OCI-LY3 (cell line): ENCODE data around the gene HMGN4.
A peak's percentile ranks its signal among the peaks of the same experiment; 100 is the strongest.

Experiments used
- H2AFZ ChIP-seq: fragments of 200-600, 300-600 bp; shearing (Covaris generic); 2 replicates; pipeline ENCODE4 v1.6.0; 2014; ENCODE audit warnings: antibody characterized with exemption, low read depth, low read length
- H3K27ac ChIP-seq: fragments of 200-600, 300-600 bp; sonication (generic); 2 replicates; pipeline ENCODE4 v1.5.1; 2014; ENCODE audit warnings: mild to moderate bottlenecking, low read length, moderate library complexity, mixed read lengths
- H3K27me3 ChIP-seq: fragments of 200-600, 300-600 bp; sonication (generic); 2 replicates; pipeline ENCODE4 v1.6.1; 2014; ENCODE audit warnings: low read depth, low read length, mixed read lengths
- H3K36me3 ChIP-seq: fragments of 200-600, 300-600 bp; sonication (generic); replicated peaks from 2 replicates; pipeline ENCODE3; 2014; ENCODE audit warnings: low read depth, low read length, mixed read lengths
- H3K4me1 ChIP-seq: fragments of 300-600, 200-600 bp; sonication (generic); 2 replicates; pipeline ENCODE4 v1.6.1; 2014; ENCODE audit warnings: low read length, mixed read lengths
- H3K4me2 ChIP-seq: fragments of 200-600, 300-600 bp; sonication (generic); 2 replicates; pipeline ENCODE4 v1.6.1; 2014; ENCODE audit warnings: low read length, mixed read lengths
- H3K4me3 ChIP-seq: fragments of 300-600, 200-600 bp; sonication (generic); 2 replicates; pipeline ENCODE4 v1.5.1; 2014; ENCODE audit warnings: antibody characterized with exemption, mild to moderate bottlenecking, low read length, moderate library complexity
- H3K79me2 ChIP-seq: fragments of 300-600, 200-600 bp; shearing (Covaris generic); 2 replicates; pipeline ENCODE4 v1.6.1; 2014; ENCODE audit warnings: mild to moderate bottlenecking, low read length, mixed read lengths
- H3K9ac ChIP-seq: fragments of 300-600, 200-600 bp; shearing (Covaris generic); 2 replicates; pipeline ENCODE4 v1.6.0; 2014; ENCODE audit warnings: mild to moderate bottlenecking, low read length, moderate library complexity
- H3K9me3 ChIP-seq: fragments of 200-600, 300-600 bp; shearing (Covaris generic); 2 replicates; pipeline ENCODE4 v1.6.1; 2014; ENCODE audit warnings: low read length, mixed read lengths; ENCODE audit not compliant: insufficient read depth
- H4K20me1 ChIP-seq: fragments of 200-600, 300-600 bp; sonication (generic); 2 replicates; pipeline ENCODE4 v1.6.1; 2016; ENCODE audit warnings: low read length, mixed read lengths; ENCODE audit not compliant: insufficient read depth
- EZH2phosphoT487 ChIP-seq: fragments of 200-600 bp; shearing (Covaris generic); IDR thresholded peaks from 2 replicates; pipeline ENCODE4 v1.6.1; 2018; ENCODE audit warnings: antibody characterized with exemption, mixed run types, low read depth
- TF ChIP-seq, protein P1 (sequence below): fragments of 200-600, 300-600 bp; sonication (generic); IDR thresholded peaks from 2 replicates; pipeline ENCODE4 v1.5.1; 2014; ENCODE audit warnings: antibody characterized with exemption, low read length, low read depth

The HMGN4 gene

DNA sequence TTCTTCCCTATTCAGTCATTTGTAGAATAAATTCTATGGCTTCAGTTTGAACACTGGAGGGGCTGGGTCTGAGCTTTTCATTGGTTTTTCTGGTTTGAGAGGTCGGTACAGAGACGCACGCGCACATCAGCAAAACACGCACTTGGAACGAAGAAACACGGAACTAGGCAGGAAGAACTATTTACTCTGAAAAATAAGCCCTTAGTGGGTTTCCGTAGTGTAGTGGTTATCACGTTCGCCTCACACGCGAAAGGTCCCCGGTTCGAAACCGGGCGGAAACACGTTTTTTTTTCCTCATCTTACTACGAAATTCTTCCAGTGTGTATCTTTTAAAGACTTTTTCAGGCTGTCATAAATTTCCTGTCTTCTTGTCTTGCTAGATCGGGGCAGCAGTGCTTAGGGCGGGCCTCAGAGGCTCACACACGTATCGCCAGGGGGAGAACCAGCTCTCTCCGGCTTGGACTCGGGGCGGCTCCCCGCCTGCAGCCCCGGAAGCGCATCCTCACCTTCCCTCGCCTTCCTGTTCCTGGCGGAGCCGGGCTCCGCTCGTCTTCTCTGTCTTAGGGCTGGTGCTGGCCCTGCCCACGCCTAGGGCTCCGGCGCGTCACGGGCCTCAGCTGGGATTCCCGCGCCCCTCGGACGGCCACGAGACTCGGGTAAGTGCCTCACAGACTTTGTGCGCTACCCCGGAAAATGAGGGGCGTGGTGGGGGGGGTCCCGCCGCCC lies at the start of gene HMGN4:
HMGN4 (plus strand) TSS at position 521 of the 726 bp plus-strand sequence. CDS start 6,841 bp downstream, outside the sequence.
- Histone ChIP-seq H3K4me2 (peak within 1 kb of the TSS; percentile 71), H3K4me1 (peaks cover 21% of the 10 kb centered on the region), H3K27me3 (no peaks in the 10 kb centered on the region), H2AFZ (peak within 1 kb of the TSS; percentile 58; the same call in 1 of the 2 replicates), H3K79me2 (peaks cover 20% of the 10 kb centered on the region), H3K4me3 (peak within 1 kb of the TSS; percentile 83), H3K27ac (peak within 1 kb of the TSS; percentile 97), H3K9ac (peak within 1 kb of the TSS; percentile 82), H4K20me1 (no peaks in the 10 kb centered on the region), H3K9me3 (no peaks in the 10 kb centered on the region), H3K36me3 (peaks cover 8% of the 10 kb centered on the region)
- TF ChIP-seq EZH2phosphoT487: no peak
- TF ChIP-seq, protein P1, sequence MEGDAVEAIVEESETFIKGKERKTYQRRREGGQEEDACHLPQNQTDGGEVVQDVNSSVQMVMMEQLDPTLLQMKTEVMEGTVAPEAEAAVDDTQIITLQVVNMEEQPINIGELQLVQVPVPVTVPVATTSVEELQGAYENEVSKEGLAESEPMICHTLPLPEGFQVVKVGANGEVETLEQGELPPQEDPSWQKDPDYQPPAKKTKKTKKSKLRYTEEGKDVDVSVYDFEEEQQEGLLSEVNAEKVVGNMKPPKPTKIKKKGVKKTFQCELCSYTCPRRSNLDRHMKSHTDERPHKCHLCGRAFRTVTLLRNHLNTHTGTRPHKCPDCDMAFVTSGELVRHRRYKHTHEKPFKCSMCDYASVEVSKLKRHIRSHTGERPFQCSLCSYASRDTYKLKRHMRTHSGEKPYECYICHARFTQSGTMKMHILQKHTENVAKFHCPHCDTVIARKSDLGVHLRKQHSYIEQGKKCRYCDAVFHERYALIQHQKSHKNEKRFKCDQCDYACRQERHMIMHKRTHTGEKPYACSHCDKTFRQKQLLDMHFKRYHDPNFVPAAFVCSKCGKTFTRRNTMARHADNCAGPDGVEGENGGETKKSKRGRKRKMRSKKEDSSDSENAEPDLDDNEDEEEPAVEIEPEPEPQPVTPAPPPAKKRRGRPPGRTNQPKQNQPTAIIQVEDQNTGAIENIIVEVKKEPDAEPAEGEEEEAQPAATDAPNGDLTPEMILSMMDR: no peak

DNA sequence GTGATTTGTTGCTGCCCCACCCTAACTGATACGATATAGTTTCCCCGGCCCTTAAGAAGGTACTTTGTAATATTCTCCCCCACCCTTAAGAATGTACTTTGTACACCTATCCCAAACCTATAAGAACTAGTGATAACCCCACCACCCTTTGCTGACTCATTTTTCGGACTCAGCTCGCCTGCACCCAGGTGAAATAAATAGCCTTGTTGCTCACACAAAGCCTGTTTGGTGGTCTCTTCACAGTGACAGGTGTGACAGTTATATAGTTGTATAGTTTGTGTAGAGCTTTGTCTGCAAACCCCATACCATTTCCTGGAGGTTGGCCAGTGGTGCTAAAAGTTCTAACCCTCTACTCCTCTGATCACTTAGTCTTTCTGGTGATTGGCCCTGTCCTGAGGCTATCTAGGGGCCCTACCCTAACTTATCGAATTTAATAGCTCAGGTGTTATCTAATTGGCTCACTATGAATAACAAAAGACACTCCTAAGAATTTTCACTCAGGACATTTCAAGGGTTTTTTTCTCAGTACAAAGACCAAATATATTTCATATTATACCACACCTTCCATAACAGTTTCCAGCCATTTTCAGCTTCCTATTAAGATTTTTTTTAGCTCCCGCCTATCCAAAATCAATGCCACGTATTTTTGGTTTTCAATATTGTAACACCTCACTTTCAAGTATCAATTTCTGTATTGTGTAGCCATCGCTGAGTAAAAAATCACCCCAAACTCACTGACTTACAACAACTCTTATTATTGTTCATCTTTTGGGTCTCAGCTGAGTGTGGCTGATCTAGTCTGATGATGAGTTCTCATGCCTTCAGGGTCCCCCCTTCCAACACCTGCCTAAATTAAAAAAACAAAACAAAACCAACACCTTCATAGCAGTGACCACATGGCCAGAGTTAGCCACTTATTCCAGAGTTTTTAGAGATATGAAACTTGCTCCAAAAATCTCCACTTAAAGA lies 47.9 kb upstream of the HMGN4 start:
- TF ChIP-seq, protein P1: no peak
- no peak for TF ChIP-seq EZH2phosphoT487
- no peak overlapping the region for H2AFZ ChIP-seq
- no peaks in the 10 kb centered on the region for H3K79me2 ChIP-seq
- H3K4me3 ChIP-seq: no peak overlapping the region
- no peak overlapping the region for H3K9ac ChIP-seq
- H4K20me1 ChIP-seq: no peaks in the 10 kb centered on the region
- no peak overlapping the region for H3K4me2 ChIP-seq
- H3K27ac ChIP-seq: no peak overlapping the region
- H3K36me3 ChIP-seq: no peaks in the 10 kb centered on the region
- no peaks in the 10 kb centered on the region for H3K27me3 ChIP-seq
- H3K9me3 ChIP-seq: no peaks in the 10 kb centered on the region
- H3K4me1 ChIP-seq: no peaks in the 10 kb centered on the region

DNA sequence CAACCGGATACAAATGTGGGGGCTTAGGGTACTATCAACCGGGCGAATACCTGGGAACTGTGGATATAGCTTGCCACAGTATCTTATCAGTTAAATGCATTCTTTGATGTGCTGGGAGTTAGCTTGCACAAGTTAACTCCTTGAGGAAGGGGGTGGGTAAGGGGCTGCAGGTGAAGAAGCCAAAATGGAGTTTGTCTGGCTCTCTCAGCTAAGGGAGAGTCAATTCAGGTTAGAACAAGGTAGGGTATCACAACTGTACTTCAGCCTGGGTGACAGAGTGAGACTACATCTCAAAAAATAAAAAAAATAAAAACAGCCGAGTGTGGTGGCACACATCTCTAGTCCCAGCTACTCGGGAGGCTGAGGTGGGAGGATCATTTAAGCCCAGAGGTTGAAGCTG lies 46.6 kb upstream of the HMGN4 start:
- no peak overlapping the region for H3K27ac ChIP-seq
- H3K4me2 ChIP-seq: no peak overlapping the region
- no peak overlapping the region for H3K4me3 ChIP-seq
- no peaks in the 10 kb centered on the region for H3K79me2 ChIP-seq
- H2AFZ ChIP-seq: no peak overlapping the region
- no peaks in the 10 kb centered on the region for H4K20me1 ChIP-seq
- H3K9me3 ChIP-seq: no peaks in the 10 kb centered on the region
- no peaks in the 10 kb centered on the region for H3K36me3 ChIP-seq
- no peak for TF ChIP-seq EZH2phosphoT487
- TF ChIP-seq, protein P1: no peak
- H3K27me3 ChIP-seq: no peaks in the 10 kb centered on the region
- no peak overlapping the region for H3K9ac ChIP-seq
- no peaks in the 10 kb centered on the region for H3K4me1 ChIP-seq

GRCh38 chr6:26493258-26493657 lies 44.9 kb upstream of the HMGN4 start:
- H3K4me1 ChIP-seq: peaks cover 11% of the 10 kb centered on the region
- H3K79me2 ChIP-seq: no peaks in the 10 kb centered on the region
- H3K36me3 ChIP-seq: no peaks in the 10 kb centered on the region
- H3K27ac ChIP-seq: no peak overlapping the region
- no peaks in the 10 kb centered on the region for H4K20me1 ChIP-seq
- H3K4me2 ChIP-seq: no peak overlapping the region
- H3K9ac ChIP-seq: no peak overlapping the region
- H3K4me3 ChIP-seq: no peak overlapping the region
- no peaks in the 10 kb centered on the region for H3K9me3 ChIP-seq
- no peaks in the 10 kb centered on the region for H3K27me3 ChIP-seq
- no peak for TF ChIP-seq EZH2phosphoT487
- TF ChIP-seq, protein P1: no peak
- H2AFZ ChIP-seq: no peak overlapping the region
